ENCODE data around the gene NET1.

DNA sequence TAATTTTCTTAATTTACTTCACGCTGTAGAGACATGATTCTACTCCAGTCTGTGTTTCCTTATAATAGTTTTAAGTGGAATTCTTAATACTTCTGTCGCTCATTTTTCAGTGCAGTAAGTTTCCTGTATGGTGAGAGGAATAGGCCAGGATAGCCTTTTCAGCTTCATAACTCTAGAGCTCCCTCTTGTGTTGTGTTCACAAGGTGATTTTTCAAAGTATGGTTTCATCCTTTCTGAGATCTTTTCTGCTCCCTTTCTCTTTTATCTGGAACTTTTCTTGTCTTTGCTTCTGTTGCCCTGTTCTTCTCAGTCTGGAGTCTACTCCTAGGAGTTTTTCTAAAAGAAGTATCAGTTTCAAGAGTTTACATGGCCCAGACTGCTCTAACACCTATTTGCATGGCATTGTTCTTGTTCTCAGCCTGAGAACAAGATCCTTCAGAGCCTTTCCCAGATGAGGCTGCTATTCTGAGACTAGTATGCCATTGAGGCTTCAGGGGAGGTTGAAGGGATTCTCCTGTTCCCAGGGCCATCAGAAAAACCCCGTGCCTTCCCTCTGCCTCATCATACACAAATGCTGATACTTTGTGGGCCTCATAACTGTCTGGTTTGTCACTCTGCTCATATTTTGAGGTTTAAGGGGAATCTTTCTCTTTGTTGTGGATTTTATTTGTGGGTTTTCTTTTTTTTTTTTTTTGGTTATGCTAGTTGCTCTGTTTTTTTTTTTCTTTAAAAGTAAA lies 21.8 kb downstream of the NET1 start:
- TF ChIP-seq EZH2 (IDR thresholded peaks at IDR 0.05) (no peak), POLR2AphosphoS5 (IDR thresholded peaks at IDR 0.05; ENCODE audit: borderline replicate concordance, low read depth, low read length) (no peak), FOXP2 (optimal IDR thresholded peaks at IDR 0.05; ENCODE audit: control extremely low read depth, extremely low read length, insufficient read depth) (no peak)
